ENCODE data around the gene SMAD6. TPM values are rescaled to one million over a fixed set of nuclear protein-coding genes. Genes with fewer than 3 reads are reported as not detected.

The SMAD6 gene
- total and polyA plus RNA-seq, 2 donors (not counting 1 experiment from before 2014, with no cell fraction given): 1.2 to 8.9 TPM

- TF ChIP-seq EZH2 (IDR thresholded peaks at IDR 0.05; ENCODE audit: low read length, missing control alignments) (no peak), CTCF (conservative IDR thresholded peaks at IDR 0.05 in 1 of 2, IDR thresholded peaks at IDR 0.05 in 1 of 2; ENCODE audit: low read depth in 1 of 2, low read length in 2 of 2) (no peak)
- no peak for DNase-seq (ENCODE audit: low read depth in 2 of 2)
- H2AFZ ChIP-seq (ENCODE audit: low read length): no peak overlapping the region
- H3K4me1 ChIP-seq (ENCODE audit: control insufficient read depth, extremely low read depth, insufficient read depth, low read length): peaks cover 29% of the 10 kb centered on the region
- H3K4me3 ChIP-seq (replicated peaks in 1 of 4; ENCODE audit: control extremely low read depth in 1 of 4, insufficient read depth in 1 of 4, low read depth in 3 of 4, low read length in 4 of 4): no peak overlapping the region
- no peak overlapping the region for H3K9ac ChIP-seq (ENCODE audit: insufficient read depth, low read length)
- H3K4me2 ChIP-seq (ENCODE audit: extremely low read depth, insufficient read depth, low read length): no peak overlapping the region
- no peaks in the 10 kb centered on the region for H3K27me3 ChIP-seq (ENCODE audit: control insufficient read depth, insufficient read depth, low read length)
- no peaks in the 10 kb centered on the region for H4K20me1 ChIP-seq (ENCODE audit: control insufficient read depth, extremely low read depth, insufficient read depth, low read length)
- no peak overlapping the region for H3K27ac ChIP-seq (ENCODE audit: insufficient read depth, low read length)
- peaks cover 2% of the 10 kb centered on the region for H3K36me3 ChIP-seq (ENCODE audit: control insufficient read depth, insufficient read depth, low read length)
- peaks cover 6% of the 10 kb centered on the region for H3K9me3 ChIP-seq (ENCODE audit: control insufficient read depth, insufficient read depth, low read depth, low read length)
- H3K79me2 ChIP-seq (ENCODE audit: control insufficient read depth, insufficient read depth, low read length): peaks cover 6% of the 10 kb centered on the region
Measured at GRCh38 chr15:66750609-66751008, 48.6 kb downstream of the SMAD6 start.

GRCh38 chr15:66751579-66751978 lies 49.5 kb downstream of the SMAD6 start:
- H3K36me3 ChIP-seq (ENCODE audit: control insufficient read depth, insufficient read depth, low read length): peaks cover 2% of the 10 kb centered on the region
- peaks cover 22% of the 10 kb centered on the region for H3K4me1 ChIP-seq (ENCODE audit: control insufficient read depth, extremely low read depth, insufficient read depth, low read length)
- no peak for DNase-seq (ENCODE audit: low read depth in 2 of 2)
- TF ChIP-seq EZH2 (IDR thresholded peaks at IDR 0.05; ENCODE audit: low read length, missing control alignments): no peak
- no peak for TF ChIP-seq CTCF (conservative IDR thresholded peaks at IDR 0.05 in 1 of 2, IDR thresholded peaks at IDR 0.05 in 1 of 2; ENCODE audit: low read depth in 1 of 2, low read length in 2 of 2)
- peaks cover 6% of the 10 kb centered on the region for H3K9me3 ChIP-seq (ENCODE audit: control insufficient read depth, insufficient read depth, low read depth, low read length)
- peaks cover 2% of the 10 kb centered on the region for H3K79me2 ChIP-seq (ENCODE audit: control insufficient read depth, insufficient read depth, low read length)
- H3K9ac ChIP-seq (ENCODE audit: insufficient read depth, low read length): no peak overlapping the region
- no peaks in the 10 kb centered on the region for H4K20me1 ChIP-seq (ENCODE audit: control insufficient read depth, extremely low read depth, insufficient read depth, low read length)
- no peak overlapping the region for H3K27ac ChIP-seq (ENCODE audit: insufficient read depth, low read length)
- no peak overlapping the region for H3K4me3 ChIP-seq (replicated peaks in 1 of 4; ENCODE audit: control extremely low read depth in 1 of 4, insufficient read depth in 1 of 4, low read depth in 3 of 4, low read length in 4 of 4)
- H3K4me2 ChIP-seq (ENCODE audit: extremely low read depth, insufficient read depth, low read length): no peak overlapping the region
- no peak overlapping the region for H2AFZ ChIP-seq (ENCODE audit: low read length)
- H3K27me3 ChIP-seq (ENCODE audit: control insufficient read depth, insufficient read depth, low read length): no peaks in the 10 kb centered on the region

- H3K4me2 ChIP-seq (ENCODE audit: extremely low read depth, insufficient read depth, low read length): no peak overlapping the region
- H3K79me2 ChIP-seq (ENCODE audit: control insufficient read depth, insufficient read depth, low read length): peaks cover 1% of the 10 kb centered on the region
- H2AFZ ChIP-seq (ENCODE audit: low read length): no peak overlapping the region
- H3K27ac ChIP-seq (ENCODE audit: insufficient read depth, low read length): no peak overlapping the region
- H3K4me1 ChIP-seq (ENCODE audit: control insufficient read depth, extremely low read depth, insufficient read depth, low read length): peaks cover 21% of the 10 kb centered on the region
- no peak overlapping the region for H3K4me3 ChIP-seq (replicated peaks in 1 of 4; ENCODE audit: control extremely low read depth in 1 of 4, insufficient read depth in 1 of 4, low read depth in 3 of 4, low read length in 4 of 4)
- H3K9me3 ChIP-seq (ENCODE audit: control insufficient read depth, insufficient read depth, low read depth, low read length): peaks cover 6% of the 10 kb centered on the region
- no peaks in the 10 kb centered on the region for H3K27me3 ChIP-seq (ENCODE audit: control insufficient read depth, insufficient read depth, low read length)
- no peak for DNase-seq (ENCODE audit: low read depth in 2 of 2)
- TF ChIP-seq EZH2 (IDR thresholded peaks at IDR 0.05; ENCODE audit: low read length, missing control alignments): no peak
- TF ChIP-seq CTCF (conservative IDR thresholded peaks at IDR 0.05 in 1 of 2, IDR thresholded peaks at IDR 0.05 in 1 of 2; ENCODE audit: low read depth in 1 of 2, low read length in 2 of 2): no peak
- H3K9ac ChIP-seq (ENCODE audit: insufficient read depth, low read length): no peak overlapping the region
- no peaks in the 10 kb centered on the region for H4K20me1 ChIP-seq (ENCODE audit: control insufficient read depth, extremely low read depth, insufficient read depth, low read length)
- peaks cover 2% of the 10 kb centered on the region for H3K36me3 ChIP-seq (ENCODE audit: control insufficient read depth, insufficient read depth, low read length)
Measured at GRCh38 chr15:66752078-66752477, 50.0 kb downstream of the SMAD6 start.

Data from fibroblast of lung (primary cell).